WTC11 (cell line): Measurements from ENCODE around the gene ANKRD23. TPM values are rescaled to one million over a fixed set of nuclear protein-coding genes. Genes with fewer than 3 reads are reported as not detected.

Experiments used
- ATAC-seq: fragments of 200-7000 bp; cut with Tn5 transposase; 2 replicates; pipeline ENCODE4 v1.10.0; 2021; ENCODE audit warnings: mild to moderate bottlenecking, moderate library complexity
- CTCF ChIA-PET: fragments of 300-600 bp; sonication (Branson Sonifier 250); formaldehyde crosslinking; loops from one replicate; lab custom pipeline; 2021; ENCODE audit warnings: antibody characterized with exemption; lab: Charles Lee
- POLR2A ChIA-PET: fragments of 350-600 bp; sonication (Branson Sonifier 250); formaldehyde crosslinking; loops from one replicate; lab custom pipeline; 2021; ENCODE audit warnings: antibody characterized with exemption; lab: Charles Lee
- DNase-seq: peaks from one replicate; pipeline ENCODE4 v3.0.0; 2021; ENCODE audit warnings: low spot score
- H3K27ac Mint-ChIP-seq: 2 replicates; pipeline ENCODE4 v1.8.0; 2021; ENCODE audit warnings: mixed read lengths
- H3K27me3 Mint-ChIP-seq: 2 replicates; pipeline ENCODE4 v1.8.0; 2021; ENCODE audit warnings: low read depth, mild to moderate bottlenecking, moderate library complexity, mixed read lengths
- H3K36me3 Mint-ChIP-seq: 2 replicates; pipeline ENCODE4 v1.8.0; 2021; ENCODE audit warnings: mixed read lengths
- H3K4me1 Mint-ChIP-seq: 2 replicates; pipeline ENCODE4 v1.8.0; 2022; ENCODE audit warnings: mixed read lengths
- H3K4me3 Mint-ChIP-seq: 2 replicates; pipeline ENCODE4 v1.8.0; 2021; ENCODE audit warnings: mild to moderate bottlenecking, moderate library complexity, mixed read lengths
- H3K9me3 Mint-ChIP-seq: 2 replicates; pipeline ENCODE4 v1.8.0; 2021; ENCODE audit warnings: mixed read lengths
- ETV6 ChIP-seq: sonication (generic); formaldehyde crosslinking; IDR thresholded peaks from 2 replicates; pipeline ENCODE4 v1.8.1; 2022; ENCODE audit warnings: mild to moderate bottlenecking, missing genetic modification reagents
- FOXJ3 ChIP-seq: sonication (generic); formaldehyde crosslinking; IDR thresholded peaks from 2 replicates; pipeline ENCODE4 v1.9.0; 2021; ENCODE audit warnings: missing genetic modification reagents, mild to moderate bottlenecking, borderline replicate concordance
- MYBL2 ChIP-seq: sonication (generic); formaldehyde crosslinking; IDR thresholded peaks from 2 replicates; pipeline ENCODE4 v1.8.1; 2023; ENCODE audit warnings: mild to moderate bottlenecking, moderate library complexity, missing genetic modification reagents
- NR3C1 ChIP-seq: sonication (generic); formaldehyde crosslinking; conservative IDR thresholded peaks from 2 replicates; pipeline ENCODE4 v1.8.1; 2023; ENCODE audit warnings: low read depth, mild to moderate bottlenecking, missing genetic modification reagents
- PRRX2 ChIP-seq: fragments of 250-450 bp; sonication (Bioruptor Pico); IDR thresholded peaks from 2 replicates; pipeline ENCODE4 v1.8.0; 2021; ENCODE audit warnings: mild to moderate bottlenecking
- TP53 ChIP-seq: sonication (generic); formaldehyde crosslinking; IDR thresholded peaks from 2 replicates; pipeline ENCODE4 v1.8.1; 2023; ENCODE audit warnings: mild to moderate bottlenecking, missing genetic modification reagents
- ZBTB21 ChIP-seq: sonication (generic); formaldehyde crosslinking; IDR thresholded peaks from 2 replicates; pipeline ENCODE4 v1.8.1; 2023; ENCODE audit warnings: mild to moderate bottlenecking, missing genetic modification reagents, borderline replicate concordance
- ZNF219 ChIP-seq: sonication (generic); formaldehyde crosslinking; IDR thresholded peaks from 2 replicates; pipeline ENCODE4 v1.8.0; 2023; ENCODE audit warnings: missing genetic modification reagents, mild to moderate bottlenecking, borderline replicate concordance
- ZNF232 ChIP-seq: sonication (generic); formaldehyde crosslinking; IDR thresholded peaks from 2 replicates; pipeline ENCODE4 v1.8.0; 2022; ENCODE audit warnings: mild to moderate bottlenecking, missing genetic modification reagents
- ZNF423 ChIP-seq: fragments of 250-450 bp; sonication (Bioruptor Pico); IDR thresholded peaks from 2 replicates; pipeline ENCODE4 v2.1.2; 2022; ENCODE audit warnings: mild to moderate bottlenecking, moderate library complexity
- total RNA-seq: library from RNA; stranded (reverse); gene quantifications from 3 replicates; pipeline ENCODE4 v1.2.3, GENCODE V29; 2021
- TF ChIP-seq, protein P1 (sequence below): sonication (generic); formaldehyde crosslinking; conservative IDR thresholded peaks from 2 replicates; pipeline ENCODE4 v1.8.1; 2023; ENCODE audit warnings: mild to moderate bottlenecking, low read depth, missing genetic modification reagents, moderate library complexity
- TF ChIP-seq, protein P2 (sequence below): fragments of 250-450 bp; sonication (Bioruptor Pico); conservative IDR thresholded peaks from 2 replicates; pipeline ENCODE4 v1.9.0; 2021; ENCODE audit warnings: mild to moderate bottlenecking
- TF ChIP-seq, protein P3 (sequence below): fragments of 250-450 bp; sonication (Bioruptor Pico); IDR thresholded peaks from 2 replicates; pipeline ENCODE4 v1.9.0; 2021; ENCODE audit warnings: mild to moderate bottlenecking
- TF ChIP-seq, protein P4 (sequence below): sonication (generic); formaldehyde crosslinking; IDR thresholded peaks from 2 replicates; pipeline ENCODE4 v1.8.1; 2023; ENCODE audit warnings: mild to moderate bottlenecking, missing genetic modification reagents
- TF ChIP-seq, protein P5 (sequence below): sonication (generic); formaldehyde crosslinking; IDR thresholded peaks from 2 replicates; pipeline ENCODE4 v1.8.0; 2022; ENCODE audit warnings: mild to moderate bottlenecking, missing genetic modification reagents
- TF ChIP-seq, protein P6 (sequence below): fragments of 250-450 bp; sonication (Bioruptor Pico); IDR thresholded peaks from 2 replicates; pipeline ENCODE4 v1.9.0; 2021; ENCODE audit warnings: moderate library complexity, mild to moderate bottlenecking, inconsistent platforms, borderline replicate concordance

Gene ANKRD23
- total RNA-seq, 1 experiment from 2014 or later = 3.2 TPM

DNA sequence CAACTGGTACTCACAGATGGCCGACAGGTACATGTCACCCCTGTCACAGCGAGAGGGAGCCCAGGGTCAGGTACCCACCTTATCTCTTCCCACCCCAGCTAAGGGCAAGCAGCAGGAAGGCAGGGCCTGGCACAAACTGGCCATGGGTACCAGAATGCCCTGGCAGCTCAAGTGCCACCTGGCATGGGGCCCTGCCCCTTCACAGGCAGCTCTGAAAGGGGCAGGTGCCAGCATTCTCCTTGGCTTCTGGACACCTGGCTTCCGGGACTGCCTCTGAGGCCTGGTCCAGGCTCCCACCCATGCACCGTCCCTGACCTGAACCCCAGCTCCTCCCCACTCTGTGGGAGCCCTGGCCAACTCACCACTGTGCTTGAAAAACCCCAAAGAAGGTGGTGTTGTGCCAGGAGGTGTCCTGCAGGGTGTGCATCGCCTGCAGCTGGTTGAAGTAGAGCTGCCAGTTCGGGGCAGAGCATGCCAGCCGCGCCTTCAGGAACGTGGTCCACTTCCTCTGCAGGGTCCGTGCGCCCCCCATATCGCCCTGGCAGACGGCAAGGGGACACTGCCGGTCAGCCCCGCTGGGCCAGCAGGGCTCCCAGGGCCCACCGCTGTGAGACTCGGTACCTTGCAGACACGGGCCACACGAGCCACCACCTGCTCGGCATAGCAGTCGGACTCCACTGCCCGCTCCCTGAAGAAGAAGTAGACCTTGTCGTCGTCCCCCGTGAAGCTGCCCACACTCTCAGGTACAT, 20.7 kb upstream of the ANKRD23 start (continued):
- TF ChIP-seq, protein P1, sequence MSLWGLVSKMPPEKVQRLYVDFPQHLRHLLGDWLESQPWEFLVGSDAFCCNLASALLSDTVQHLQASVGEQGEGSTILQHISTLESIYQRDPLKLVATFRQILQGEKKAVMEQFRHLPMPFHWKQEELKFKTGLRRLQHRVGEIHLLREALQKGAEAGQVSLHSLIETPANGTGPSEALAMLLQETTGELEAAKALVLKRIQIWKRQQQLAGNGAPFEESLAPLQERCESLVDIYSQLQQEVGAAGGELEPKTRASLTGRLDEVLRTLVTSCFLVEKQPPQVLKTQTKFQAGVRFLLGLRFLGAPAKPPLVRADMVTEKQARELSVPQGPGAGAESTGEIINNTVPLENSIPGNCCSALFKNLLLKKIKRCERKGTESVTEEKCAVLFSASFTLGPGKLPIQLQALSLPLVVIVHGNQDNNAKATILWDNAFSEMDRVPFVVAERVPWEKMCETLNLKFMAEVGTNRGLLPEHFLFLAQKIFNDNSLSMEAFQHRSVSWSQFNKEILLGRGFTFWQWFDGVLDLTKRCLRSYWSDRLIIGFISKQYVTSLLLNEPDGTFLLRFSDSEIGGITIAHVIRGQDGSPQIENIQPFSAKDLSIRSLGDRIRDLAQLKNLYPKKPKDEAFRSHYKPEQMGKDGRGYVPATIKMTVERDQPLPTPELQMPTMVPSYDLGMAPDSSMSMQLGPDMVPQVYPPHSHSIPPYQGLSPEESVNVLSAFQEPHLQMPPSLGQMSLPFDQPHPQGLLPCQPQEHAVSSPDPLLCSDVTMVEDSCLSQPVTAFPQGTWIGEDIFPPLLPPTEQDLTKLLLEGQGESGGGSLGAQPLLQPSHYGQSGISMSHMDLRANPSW = no peak
- TF ChIP-seq MYBL2 = no peak

DNA sequence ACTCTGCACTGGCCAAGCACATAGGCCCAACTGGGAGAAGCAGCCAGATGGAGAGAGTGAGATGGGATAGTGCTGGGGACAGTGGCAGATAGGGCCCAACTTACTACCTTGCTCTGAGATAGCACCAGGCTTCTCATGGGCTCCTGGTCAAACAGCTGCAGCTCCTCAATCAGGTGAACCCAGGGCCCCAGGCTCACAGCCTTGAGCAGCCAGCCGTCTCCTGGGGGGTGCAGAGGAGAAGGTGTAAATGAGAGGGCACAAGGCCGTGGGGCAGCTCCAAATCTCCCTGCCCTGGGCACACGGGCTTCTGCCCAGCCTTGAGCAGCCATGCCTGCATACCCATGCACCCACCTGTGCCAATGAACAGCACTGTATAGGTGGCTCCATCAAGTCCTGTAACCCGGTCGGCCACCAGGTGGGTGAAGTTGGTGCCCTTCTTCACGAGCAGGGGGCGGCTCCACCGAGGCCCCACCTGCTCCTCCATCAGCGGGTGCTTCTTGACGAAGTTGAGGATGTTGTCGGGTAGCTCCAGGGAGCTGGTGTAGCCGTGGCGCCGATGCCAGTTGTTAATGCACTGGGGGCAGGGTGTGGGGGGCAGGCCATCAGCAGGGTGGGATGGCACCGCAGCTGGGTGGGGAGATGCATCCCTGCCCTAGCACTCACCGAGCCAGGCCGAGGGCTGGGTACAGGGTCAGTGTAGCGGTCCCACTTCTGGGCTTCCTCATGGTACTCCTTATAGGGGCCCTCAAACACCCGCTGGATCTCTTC, 19.9 kb upstream of the ANKRD23 start:
- Mint-ChIP-seq H3K9me3 (no peaks in the 10 kb centered on the region), H3K27ac (no peak overlapping the region; the same call in 1 of the 2 replicates), H3K4me3 (no peak overlapping the region), H3K36me3 (peaks cover 41% of the 10 kb centered on the region), H3K27me3 (no peaks in the 10 kb centered on the region), H3K4me1 (peaks cover 21% of the 10 kb centered on the region)
- POLR2A ChIA-PET = no interaction called here
- DNase-seq = no peak
- CTCF ChIA-PET = interaction anchor here (0.7 to 1.5 kb wide), 2 partner anchors 87 kb away, joined by 3 read pairs; no protein-coding TSS in a partner anchor
- no peak for ATAC-seq
- TF ChIP-seq, protein P2, sequence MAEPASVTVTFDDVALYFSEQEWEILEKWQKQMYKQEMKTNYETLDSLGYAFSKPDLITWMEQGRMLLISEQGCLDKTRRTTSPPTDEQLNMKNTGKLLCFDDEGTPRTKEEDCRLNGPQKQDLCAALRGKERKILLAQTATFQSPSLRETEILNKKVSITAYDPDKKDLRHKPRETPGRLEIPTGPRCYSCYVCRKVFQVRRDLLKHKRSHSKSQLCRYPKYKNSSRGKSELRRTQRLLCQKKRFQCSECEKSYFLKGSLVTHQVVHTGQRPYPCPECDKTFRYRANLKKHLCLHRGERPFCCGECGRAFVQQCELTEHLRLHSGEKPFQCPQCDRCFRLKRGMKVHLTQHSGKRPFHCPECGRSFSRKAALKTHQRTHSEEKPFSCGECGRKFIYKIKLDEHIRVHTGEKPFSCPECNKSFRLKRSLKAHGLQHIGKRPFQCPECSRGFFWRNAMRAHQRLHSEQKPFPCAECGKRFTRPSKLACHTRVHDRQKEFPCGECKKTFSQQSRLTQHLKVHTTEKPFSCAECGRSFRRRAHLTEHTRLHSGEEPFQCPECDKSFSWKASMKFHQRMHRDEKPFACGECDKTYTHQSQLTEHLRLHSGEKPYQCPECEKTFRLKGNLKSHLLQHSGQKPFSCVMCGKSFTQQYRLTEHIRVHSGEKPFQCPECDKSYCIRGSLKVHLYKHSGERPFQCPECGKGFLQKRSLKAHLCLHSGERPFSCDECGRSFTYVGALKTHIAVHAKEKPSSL = no peak
- TF ChIP-seq TP53 (CRISPR knock-in tag) = no peak
- TF ChIP-seq FOXJ3 (CRISPR knock-in tag) = no peak
- TF ChIP-seq MYBL2 = no peak
- no peak for TF ChIP-seq ZNF423 (CRISPR knock-in tag)
- TF ChIP-seq, protein P3, sequence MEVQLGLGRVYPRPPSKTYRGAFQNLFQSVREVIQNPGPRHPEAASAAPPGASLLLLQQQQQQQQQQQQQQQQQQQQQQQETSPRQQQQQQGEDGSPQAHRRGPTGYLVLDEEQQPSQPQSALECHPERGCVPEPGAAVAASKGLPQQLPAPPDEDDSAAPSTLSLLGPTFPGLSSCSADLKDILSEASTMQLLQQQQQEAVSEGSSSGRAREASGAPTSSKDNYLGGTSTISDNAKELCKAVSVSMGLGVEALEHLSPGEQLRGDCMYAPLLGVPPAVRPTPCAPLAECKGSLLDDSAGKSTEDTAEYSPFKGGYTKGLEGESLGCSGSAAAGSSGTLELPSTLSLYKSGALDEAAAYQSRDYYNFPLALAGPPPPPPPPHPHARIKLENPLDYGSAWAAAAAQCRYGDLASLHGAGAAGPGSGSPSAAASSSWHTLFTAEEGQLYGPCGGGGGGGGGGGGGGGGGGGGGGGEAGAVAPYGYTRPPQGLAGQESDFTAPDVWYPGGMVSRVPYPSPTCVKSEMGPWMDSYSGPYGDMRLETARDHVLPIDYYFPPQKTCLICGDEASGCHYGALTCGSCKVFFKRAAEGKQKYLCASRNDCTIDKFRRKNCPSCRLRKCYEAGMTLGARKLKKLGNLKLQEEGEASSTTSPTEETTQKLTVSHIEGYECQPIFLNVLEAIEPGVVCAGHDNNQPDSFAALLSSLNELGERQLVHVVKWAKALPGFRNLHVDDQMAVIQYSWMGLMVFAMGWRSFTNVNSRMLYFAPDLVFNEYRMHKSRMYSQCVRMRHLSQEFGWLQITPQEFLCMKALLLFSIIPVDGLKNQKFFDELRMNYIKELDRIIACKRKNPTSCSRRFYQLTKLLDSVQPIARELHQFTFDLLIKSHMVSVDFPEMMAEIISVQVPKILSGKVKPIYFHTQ (CRISPR knock-in tag) = no peak
- TF ChIP-seq, protein P4, sequence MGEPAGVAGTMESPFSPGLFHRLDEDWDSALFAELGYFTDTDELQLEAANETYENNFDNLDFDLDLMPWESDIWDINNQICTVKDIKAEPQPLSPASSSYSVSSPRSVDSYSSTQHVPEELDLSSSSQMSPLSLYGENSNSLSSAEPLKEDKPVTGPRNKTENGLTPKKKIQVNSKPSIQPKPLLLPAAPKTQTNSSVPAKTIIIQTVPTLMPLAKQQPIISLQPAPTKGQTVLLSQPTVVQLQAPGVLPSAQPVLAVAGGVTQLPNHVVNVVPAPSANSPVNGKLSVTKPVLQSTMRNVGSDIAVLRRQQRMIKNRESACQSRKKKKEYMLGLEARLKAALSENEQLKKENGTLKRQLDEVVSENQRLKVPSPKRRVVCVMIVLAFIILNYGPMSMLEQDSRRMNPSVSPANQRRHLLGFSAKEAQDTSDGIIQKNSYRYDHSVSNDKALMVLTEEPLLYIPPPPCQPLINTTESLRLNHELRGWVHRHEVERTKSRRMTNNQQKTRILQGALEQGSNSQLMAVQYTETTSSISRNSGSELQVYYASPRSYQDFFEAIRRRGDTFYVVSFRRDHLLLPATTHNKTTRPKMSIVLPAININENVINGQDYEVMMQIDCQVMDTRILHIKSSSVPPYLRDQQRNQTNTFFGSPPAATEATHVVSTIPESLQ (CRISPR knock-in tag) = no peak
- TF ChIP-seq, protein P5, sequence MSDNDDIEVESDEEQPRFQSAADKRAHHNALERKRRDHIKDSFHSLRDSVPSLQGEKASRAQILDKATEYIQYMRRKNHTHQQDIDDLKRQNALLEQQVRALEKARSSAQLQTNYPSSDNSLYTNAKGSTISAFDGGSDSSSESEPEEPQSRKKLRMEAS (CRISPR knock-in tag) = no peak
- TF ChIP-seq, protein P1 = no peak
- TF ChIP-seq ZNF219 = no peak
- no peak for TF ChIP-seq ETV6 (CRISPR knock-in tag)
- no peak for TF ChIP-seq NR3C1
- no peak for TF ChIP-seq ZBTB21 (CRISPR knock-in tag)
- TF ChIP-seq, protein P6, sequence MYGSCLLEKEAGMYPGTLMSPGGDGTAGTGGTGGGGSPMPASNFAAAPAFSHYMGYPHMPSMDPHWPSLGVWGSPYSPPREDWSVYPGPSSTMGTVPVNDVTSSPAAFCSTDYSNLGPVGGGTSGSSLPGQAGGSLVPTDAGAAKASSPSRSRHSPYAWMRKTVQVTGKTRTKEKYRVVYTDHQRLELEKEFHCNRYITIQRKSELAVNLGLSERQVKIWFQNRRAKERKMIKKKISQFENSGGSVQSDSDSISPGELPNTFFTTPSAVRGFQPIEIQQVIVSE = no peak
- no peak for TF ChIP-seq PRRX2 (CRISPR knock-in tag)
- no peak for TF ChIP-seq ZNF232 (CRISPR knock-in tag)
